Fibroblast of villous mesenchyme (primary cell): Measurements from ENCODE around the gene GGT5. TPM values are rescaled to one million over a fixed set of nuclear protein-coding genes. Genes with fewer than 3 reads are reported as not detected.
"Not testable (repeated sequence)": the region's sequence is repeated elsewhere in the genome, so short reads cannot be mapped to it uniquely, and the experiment has no call there.

Experiments used
- DNase-seq: peaks from one replicate; pipeline ENCODE4 v3.0.0-alpha.2; 2010; ENCODE audit warnings: low read depth
- H3K4me3 ChIP-seq: 2 replicates; pipeline ENCODE4 v1.5.1; 2011; ENCODE audit warnings: low read depth, mild to moderate bottlenecking, low read length
- total RNA-seq: library from RNA; depleted of rRNA; stranded (reverse); fragments of >200 nt; gene quantifications from 2 replicates; pipeline ENCODE4 v1.2.3, GENCODE V29; 2012
- TF ChIP-seq, protein P1 (sequence below): IDR thresholded peaks from 2 replicates; pipeline ENCODE4 v1.5.1; 2012; ENCODE audit warnings: low read depth, mild to moderate bottlenecking, low read length; ENCODE audit not compliant: insufficient read depth

GGT5 gene
- total RNA-seq, 1 donor, result 2.2 TPM

DNA sequence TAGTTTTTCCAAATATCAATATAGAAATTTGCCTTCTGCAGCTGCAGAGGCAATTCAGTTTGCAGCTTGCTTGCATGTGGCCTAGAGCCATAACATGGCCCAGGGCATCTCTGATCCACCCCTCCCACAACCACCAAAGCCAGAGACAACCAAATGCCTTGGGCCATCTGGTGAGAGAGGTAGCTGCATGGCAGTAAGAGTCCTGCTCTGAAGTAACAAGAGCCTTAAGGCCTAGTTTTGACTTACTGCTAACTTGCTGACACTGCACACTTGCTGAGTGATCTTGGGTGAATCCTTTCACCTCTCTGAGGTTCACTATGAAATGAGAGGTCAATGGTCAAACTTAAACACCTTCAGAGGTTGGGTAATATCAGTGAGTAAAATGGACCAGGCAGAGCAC is 20.9 kb upstream of the GGT5 start:
- DNase-seq, result no peak
- TF ChIP-seq, protein P1, sequence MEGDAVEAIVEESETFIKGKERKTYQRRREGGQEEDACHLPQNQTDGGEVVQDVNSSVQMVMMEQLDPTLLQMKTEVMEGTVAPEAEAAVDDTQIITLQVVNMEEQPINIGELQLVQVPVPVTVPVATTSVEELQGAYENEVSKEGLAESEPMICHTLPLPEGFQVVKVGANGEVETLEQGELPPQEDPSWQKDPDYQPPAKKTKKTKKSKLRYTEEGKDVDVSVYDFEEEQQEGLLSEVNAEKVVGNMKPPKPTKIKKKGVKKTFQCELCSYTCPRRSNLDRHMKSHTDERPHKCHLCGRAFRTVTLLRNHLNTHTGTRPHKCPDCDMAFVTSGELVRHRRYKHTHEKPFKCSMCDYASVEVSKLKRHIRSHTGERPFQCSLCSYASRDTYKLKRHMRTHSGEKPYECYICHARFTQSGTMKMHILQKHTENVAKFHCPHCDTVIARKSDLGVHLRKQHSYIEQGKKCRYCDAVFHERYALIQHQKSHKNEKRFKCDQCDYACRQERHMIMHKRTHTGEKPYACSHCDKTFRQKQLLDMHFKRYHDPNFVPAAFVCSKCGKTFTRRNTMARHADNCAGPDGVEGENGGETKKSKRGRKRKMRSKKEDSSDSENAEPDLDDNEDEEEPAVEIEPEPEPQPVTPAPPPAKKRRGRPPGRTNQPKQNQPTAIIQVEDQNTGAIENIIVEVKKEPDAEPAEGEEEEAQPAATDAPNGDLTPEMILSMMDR, result no peak
- no peak overlapping the region for H3K4me3 ChIP-seq

DNA sequence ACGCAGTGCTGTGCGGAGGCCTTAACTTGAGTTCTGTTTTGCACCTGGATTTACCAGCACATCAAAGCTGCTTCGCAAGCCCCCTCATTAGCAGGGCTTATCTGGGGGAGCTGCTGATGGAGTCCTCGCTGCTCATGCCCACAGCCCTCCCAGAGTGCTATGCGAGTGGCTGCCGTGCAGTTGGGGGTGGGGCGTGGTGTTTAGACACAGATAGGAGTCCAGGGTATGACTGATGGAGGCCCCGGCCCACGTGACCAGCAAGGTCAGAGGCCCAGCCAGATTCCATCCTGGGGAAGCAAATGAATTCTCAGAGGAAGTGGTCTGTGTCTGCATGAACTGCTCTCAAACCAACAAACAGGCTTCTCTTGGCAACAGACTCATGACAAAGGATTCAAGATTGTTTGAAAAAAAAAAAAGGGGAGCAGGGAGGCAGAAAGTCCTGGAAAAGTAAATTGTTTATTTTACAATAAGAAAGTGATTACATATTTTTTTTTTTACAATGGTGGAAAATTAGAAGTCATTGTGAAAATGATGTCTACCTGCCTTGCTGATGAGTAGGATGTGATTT is 19.5 kb upstream of the GGT5 start:
- not testable (repeated sequence) for H3K4me3 ChIP-seq
- DNase-seq, result peak; percentile 30

DNA sequence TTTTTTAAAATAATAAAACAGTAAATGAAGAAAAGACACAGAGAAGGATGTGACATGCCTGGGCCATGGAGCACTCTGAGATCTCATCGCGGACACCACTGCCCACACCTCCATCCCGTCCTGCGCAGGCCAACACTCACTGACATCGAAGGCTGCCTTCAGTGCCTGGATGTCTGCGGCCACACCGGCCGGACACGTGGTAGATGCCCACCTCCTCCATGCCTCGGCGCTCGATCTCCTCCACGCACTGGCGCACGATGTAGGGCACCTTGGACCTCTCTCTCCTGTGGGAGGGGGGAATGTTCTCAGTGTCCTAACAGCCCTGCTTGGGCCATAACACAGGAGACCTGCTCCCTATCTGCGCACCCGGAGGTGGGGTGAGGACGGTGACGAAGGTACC is 18.6 kb upstream of the GGT5 start:
- not testable (repeated sequence) for DNase-seq, H3K4me3 ChIP-seq

DNA sequence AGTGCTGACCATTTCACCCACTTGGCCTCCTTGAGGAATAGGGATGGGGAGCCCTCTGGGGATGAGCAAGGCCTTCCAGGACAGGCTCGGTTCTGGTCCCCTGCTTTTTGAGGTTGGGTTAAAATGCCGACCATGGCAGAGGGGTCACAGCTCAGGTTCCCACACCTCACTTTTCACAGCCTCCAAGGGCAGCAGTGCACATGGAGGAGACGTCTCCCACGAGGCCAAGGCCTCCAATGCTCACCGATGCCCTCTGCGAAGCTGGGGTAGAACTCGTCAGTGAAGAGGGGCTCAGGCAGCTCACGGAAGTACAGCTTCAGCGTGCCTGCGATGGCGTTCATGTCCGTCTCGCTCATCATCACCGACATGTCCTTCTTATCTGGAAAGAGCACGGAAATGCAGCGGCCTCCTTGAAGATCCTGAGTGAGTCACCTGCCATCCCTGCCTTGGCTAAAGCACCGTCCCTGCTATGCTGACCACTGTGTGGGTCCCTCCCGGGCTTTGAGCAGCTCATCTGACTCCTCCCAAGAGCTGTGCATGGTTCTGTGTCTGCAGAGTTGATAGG is 17.4 kb upstream of the GGT5 start:
- not testable (repeated sequence) for DNase-seq, H3K4me3 ChIP-seq

DNA sequence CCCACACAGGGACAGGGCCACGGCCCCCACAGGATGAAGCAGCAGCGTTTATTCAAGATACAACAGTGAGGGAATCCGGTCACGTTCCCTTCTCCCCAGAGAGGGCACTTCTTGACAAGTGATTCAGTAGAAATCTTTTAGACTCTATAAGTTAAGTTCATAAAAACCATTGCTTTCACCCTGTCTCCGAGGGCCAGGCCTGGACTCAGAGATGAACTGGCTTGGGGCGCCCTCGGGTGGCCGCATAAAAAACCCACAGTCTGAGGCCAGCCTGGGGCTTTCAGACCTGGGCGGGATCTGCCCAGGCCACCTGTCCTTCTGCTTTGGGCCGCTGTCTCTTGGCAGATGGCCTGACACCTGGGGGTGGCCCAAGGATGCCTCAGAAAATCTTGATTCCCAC is 14.6 kb upstream of the GGT5 start:
- not testable (repeated sequence) for H3K4me3 ChIP-seq
- DNase-seq, result peak; percentile 87
- TF ChIP-seq, protein P1, result peak; percentile 37

DNA sequence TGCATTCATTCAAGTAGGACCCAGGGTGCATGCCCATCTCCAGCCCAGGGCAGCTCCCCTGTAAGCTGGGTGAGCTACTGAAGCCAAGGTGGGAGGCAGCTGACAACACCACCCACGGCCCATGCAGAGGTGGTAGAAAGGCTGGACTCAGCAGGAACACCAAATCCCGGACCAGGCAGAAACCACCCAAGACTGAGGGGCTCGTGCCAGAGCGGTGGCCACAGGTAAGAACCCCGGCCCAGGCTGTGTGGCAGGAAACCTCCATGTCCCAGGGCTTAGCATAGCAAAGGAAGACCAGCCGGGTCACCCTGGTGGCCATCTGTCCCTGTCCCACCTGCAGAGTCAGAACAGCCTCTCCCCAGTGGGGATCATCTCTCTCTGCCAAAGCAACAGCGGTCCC is 11.9 kb upstream of the GGT5 start:
- H3K4me3 ChIP-seq, DNase-seq: not testable (repeated sequence)

DNA sequence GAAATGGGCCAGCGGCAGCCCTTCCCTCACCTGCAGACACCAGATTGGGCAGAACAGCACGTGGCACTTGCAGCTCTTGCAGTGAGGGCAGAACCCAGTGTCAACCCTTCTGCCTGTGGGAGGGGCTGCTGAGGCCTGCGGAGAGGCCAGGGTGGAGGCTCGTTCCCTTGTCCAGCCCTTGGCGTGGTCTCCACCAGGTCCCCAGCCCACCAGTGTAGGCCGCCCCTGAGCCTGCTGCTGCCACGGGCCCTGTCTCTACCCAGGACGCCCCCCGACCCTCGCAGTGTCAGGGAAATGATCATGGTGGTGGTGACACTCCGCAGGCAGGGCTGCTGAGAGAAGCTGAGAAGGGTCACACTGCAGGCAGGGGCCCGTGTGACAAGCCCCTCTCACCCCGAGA is 11.3 kb upstream of the GGT5 start:
- DNase-seq, H3K4me3 ChIP-seq: not testable (repeated sequence)

DNA sequence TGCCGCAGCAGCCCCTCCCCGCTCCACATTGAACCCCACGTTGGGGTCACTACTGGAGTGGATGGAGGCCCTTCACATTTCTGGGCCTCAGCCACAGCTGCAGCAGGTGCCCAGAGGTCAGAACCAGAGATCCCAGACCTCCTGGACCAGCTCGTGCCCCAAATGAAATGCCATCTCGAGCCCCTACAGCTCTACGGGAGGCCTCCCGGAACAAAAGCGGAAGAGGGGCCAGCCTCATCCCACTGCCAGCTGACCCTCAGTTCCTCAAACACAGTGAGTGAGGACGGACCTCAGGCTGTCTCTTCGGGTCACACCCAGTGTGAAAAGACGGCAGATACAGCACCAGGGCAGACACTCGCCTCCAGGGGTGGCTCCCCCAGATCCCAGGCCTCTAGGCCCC is 8.2 kb upstream of the GGT5 start:
- not testable (repeated sequence) for DNase-seq, H3K4me3 ChIP-seq

DNA sequence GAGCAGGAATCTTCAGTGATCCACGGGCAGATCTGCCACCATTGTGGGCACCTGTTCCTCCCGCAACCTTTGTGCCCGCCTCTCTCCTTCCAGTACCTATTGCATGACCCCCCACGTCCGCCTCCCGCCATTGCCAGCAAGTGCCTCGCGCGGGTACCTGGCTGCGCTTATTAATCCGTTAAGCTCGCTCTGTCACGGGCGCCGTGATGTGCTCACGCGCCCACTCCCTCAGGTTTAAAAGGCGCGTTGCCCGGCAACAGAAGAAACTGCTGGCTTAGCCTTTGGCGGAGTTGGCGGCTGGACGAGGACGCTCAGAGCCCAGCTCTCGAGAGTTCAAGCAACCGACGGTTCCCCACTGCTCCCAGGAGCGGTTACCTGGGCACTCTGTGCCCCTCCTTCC is 6.4 kb upstream of the GGT5 start:
- not testable (repeated sequence) for H3K4me3 ChIP-seq

DNA sequence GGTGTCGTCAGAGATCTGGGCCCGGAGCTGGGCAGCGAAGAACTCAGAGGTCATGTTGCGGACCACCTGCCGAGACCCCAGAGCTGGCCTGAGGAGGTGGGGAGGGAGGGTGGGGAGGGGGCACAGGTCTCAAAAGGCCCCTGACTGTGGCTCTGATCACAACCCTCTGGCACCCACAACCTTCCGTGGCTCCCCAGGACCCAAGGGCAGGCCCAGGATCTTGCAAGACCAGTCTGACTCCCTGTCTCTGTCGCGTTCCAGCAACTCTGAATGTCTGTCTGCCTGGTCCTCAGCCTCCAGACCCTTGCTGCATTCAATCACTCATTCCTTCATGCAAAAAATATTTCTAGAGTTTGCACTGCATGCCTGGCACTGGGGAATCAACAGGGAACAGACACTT is 4.5 kb upstream of the GGT5 start:
- not testable (repeated sequence) for DNase-seq, H3K4me3 ChIP-seq

More for the DNA sequence above, 6.4 kb upstream of the GGT5 start:
- DNase-seq, result not testable (repeated sequence)

DNA sequence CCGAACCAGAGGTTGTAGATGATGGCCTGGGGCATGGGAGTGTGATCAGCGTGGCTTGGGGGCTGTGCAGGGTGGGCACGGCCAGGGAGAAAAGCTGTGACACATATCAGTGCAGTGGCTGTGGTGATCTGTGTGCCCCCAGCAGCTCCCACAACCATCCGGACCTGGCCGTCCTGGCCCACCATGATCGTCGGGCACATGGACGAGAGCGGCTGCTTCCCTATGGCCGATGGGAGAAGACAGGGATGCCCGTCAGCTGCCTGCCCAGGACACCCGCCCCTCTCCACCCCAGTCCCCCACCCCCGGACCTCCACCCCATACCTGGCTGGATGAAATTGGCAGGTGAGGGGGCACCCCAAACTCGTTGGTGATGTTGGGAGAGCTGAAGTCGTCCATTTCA is 3.7 kb upstream of the GGT5 start:
- DNase-seq, H3K4me3 ChIP-seq: not testable (repeated sequence)

DNA sequence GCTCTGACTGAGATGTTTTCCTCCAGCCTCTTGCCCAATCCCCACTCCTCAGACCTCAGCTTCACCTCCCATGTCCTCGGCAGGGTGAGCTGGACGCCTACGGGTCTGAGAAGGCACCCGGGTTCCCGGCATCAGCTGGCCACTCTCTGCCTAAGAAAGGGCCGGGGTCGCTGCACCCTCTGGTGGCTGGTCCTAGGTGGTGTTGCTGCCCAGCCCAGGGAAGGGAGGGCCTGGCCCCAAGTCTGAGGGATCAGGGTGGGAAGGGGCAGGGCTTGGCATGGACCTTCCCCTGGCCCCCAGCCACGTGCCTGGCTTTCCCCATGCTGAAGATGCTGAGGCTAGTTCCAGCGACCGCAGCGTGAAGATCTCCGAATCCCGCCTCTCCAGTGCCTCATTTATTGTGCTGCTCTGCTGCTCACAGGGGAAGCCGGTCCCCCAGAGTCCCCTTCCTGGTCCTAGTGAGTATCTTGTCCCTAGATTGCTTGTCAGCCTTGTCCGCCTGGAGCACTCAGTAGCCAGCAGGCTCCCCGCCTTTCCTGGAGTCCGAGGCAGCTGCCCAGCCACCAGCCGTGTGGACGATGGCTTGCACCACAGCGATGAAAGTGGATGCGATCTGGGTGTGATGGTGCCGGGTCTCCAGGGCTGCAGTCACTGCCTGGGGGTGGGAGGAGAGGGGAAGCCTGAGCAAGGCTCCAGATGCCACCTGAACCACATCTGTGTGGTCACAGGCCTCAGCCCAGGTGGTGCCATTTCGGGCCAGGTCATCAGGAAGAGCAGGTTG is 2.9 kb upstream of the GGT5 start:
- peak; percentile 98 for DNase-seq
- TF ChIP-seq, protein P1, result peak; percentile 86
- no peak overlapping the region for H3K4me3 ChIP-seq
